EL (cell line): ENCODE results near the gene JSRP1.

Experiments used
- DNase-seq: peaks from one replicate; pipeline ENCODE4 v3.0.0-alpha.2; 2016

Gene JSRP1, protein sequence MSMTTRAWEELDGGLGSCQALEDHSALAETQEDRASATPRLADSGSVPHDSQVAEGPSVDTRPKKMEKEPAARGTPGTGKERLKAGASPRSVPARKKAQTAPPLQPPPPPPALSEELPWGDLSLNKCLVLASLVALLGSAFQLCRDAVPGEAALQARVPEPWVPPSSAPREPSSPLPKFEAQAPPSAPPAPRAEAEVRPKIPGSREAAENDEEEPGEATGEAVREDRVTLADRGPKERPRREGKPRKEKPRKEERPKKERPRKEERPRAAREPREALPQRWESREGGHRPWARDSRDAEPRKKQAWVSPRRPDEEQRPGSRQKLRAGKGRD

DNA sequence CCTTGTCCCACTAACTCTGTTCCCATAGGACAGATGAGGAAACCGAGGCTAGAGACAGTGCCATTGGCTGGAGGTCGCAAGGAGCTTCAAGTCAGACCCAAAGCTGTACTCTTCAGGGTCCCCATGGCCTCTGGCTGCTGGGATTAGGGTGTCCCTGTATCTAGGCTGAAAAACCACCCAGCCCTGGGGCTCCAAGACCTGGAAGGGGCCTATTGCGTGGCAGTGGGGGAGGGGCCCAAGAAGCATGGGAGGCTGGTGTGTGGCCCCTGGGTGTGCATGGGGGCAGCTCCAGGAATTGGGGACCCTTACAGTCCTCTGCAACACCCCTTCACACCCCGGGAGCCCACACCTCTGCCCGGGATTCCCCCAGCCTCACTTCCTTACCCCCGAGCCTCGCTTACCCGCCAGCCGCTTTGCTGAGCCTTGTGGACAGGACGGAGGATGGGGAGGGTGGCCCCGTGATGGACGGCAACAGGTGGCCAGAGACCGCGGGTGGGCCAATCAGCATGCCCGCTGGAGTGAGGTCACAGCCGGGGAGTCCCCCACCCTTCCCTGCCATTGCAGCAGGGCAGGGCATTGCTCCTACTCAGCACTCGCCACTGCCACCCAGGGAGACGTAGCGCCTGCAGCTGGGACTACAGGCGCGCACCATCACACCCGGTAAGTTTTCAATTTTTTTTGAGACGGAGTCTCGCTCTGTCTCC is at the start of gene JSRP1:
Gene JSRP1 (minus strand): TSS at position 436 of the 704 bp plus-strand sequence. CDS start 1,103 bp downstream, outside the sequence.
- DNase-seq = no peak

DNA sequence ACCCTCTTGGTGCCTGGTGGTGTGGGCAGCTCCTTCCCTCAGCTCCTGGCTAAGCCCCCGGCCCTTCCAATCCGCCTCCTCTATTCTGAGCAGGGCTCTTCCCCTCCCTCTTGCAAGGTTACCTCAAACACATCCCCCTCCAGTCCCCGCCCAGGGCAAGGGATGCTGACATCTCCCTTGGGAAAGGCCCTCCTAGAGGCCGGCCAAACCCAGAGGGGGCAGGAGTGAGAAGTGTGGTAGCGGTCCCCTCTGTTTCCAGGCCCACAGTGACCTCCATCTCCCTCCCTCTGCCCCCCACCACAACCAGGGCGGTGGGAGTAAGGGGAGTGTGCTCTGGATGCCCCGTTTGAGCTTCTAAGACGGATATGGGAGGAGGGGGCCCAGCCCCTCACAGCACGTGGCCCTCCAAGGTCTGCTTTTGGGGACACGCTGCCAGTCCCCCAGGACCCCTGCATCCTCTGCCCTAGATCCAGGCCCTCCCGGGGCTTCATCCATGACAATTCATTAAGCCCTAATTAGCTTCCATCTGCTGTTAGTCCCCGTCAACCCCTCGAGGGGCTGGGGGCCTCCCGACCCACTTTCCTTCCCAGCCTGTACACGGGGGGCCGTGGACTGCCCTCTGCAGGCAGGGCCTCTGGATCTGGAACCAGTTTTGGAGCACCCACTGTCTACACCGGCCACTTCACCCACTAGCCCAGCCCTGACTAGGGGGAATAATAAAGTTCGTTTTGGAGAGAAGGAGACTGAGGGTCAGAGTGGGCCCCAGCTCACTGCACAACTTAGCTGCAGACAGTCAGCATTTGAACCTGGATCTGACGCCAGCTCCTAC is 49.4 kb upstream of the JSRP1 start:
- DNase-seq = no peak

DNA sequence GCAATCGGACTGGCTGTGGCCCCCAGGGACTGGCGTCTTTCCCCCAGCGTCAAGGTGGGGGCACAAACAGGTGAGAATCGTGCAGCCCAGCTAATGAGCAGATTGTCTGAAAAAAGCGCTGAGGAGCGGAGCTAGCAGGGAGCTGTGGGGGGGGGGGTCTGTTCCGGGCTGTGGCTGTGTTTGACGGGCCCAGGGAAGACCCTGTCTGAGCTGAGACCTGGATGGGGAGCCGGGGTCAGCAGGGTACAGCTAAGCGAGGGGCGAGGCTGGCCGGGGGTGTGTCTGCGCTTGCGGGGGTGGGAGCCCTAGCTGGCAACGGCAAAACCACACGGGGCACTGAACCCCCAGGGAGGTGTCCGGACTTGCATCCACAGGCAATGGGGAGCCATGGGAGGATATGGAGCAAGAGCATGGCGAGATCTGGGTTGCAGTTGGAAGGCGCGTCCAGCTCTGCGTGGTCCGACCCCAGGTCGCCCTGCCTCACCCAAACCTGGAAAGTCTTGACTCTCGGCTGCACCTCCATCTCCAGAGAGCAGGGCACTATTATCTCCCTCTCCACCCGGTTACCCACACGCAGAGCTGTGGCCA is 47.1 kb upstream of the JSRP1 start:
- DNase-seq = no peak

DNA sequence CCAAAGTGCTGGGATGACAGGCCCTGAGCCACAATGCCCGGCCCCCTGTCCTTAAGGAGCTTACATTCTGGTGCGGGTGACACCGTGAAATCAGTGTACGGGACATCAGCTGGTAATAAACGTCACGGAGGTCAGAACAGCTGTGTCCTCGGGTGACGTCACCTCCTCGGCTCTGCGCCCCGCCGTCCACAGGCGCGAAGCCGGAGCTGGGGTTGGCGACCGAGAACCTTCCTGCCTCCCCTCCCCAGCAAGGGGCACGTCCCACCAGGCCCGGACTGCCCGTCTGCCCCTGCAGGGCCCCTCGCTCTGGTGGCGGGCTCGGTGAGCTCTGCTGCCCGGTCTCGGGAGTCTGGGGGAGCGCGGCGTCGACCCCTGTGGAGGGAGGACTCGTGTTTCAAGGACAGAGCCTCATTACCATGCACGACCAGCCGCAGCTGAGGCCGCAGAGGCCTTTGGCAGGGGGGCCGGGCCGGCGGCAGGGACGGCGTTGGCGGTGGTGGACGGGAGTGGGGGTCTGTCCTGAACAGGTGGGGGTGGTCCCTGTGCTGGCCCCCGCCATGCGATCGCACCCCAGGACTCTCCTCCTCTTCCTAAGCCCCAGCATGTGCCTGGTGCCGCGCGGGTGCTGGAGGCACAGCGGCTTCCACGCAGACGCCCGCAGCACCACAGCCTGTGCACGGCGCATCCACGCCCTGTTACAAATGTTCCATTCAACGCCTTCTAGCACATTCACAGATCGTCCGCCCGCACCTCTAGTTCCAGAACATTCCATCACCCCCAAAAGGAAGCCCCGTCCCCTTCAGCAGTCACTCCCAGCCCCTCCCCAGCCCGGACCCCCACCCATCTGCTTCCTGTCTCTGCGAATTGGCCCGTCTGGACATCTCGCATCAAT is 46.3 kb upstream of the JSRP1 start:
- DNase-seq = peak; percentile 29

DNA sequence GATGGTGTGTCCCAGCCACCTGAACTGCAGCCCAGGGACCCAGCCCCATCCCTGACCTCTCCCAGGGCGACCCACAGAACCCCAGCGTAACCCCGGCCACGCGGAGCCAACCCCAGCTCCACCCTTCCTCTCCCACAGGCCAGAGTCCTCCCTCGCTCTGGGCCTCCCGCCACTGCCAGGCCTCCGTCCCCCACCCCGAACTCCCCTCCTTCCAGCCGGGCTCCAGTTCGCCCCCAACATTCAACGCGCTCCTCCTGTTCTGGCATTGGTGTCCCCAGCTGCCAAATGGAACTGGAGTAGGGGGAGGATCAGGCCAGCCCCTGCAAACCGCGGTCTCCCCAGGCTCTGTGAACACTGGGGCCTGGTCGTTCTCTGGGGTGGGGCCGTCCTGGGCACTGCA is 44.3 kb upstream of the JSRP1 start:
- DNase-seq = no peak

DNA sequence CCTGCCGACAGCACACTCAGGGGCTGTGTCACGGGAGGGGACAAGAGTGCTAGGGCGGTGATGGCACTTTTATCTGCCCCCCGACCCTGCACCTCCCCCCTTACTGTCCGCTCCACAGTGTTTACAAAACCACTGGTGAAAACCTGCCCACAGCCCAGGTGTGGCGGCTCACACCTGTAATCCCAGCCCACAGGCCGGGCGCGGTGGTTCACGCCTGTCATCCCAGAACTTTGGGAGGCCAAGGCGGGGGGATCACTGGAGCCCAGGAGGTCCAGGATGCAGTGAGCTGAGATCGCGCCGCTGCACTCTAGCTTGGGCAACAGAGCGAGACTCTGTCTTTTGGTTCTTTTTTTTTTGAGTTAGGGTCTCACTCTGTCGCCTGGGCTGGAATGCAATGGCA is 39.9 kb upstream of the JSRP1 start:
- DNase-seq = no peak

DNA sequence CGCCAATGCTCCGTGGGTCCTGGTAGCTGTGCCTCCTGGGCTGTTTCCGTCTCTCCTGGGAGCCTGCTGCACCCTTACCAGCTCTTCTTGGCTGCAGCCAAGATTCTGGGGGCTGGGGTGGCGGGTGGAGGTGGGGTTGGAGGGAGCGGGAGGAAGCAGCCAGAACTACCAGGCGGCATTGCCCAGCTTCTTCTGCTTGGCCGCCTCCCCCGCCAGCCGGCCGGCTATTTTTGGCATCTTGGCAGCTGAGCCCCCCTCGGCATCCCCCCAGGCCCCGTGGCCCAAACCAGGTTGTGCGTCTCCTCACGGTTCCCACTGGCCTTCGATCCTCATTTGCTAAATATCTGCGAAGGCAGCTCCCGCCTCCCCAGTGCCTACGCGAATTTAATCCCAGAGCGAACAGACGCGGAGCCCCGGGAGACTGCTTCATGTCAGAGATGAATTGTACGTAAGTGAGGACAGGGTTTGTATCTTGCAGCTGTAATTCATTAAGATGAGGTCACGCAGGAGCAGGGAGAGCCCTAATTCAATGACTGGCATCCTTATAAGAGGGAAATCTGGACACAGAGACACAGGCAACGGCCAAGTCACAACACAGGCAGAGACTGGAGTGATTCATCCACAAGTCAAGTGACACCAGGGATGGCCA is 38.6 kb upstream of the JSRP1 start:
- DNase-seq = peak; percentile 69

DNA sequence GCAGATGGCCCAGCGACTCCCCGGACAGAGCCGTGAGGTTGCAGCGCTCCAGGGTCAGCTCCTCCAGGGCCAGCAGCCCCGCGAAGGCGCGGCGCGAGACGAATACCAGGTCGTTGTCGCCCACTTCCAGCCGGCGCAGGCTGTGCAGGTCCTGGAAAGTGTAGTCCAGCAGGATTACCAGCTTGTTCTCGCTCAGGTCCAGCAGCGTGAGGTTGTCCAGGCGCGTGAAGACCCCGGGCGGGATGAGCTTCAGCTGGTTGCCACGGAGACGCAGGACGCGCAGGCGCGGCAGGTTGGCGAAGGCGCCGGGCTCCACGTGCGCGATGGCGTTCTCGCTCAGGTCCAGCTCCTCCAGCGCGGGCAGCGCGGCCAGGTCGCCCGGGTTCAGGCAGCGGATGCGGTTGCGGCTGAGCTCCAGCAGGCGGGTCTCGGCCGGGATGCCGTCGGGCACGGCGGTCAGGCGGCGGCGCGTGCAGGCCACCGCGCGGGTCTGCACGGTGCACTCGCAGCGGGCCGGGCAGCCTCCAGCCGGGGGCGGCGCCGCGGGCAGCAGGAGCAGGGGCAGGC is 35.1 kb upstream of the JSRP1 start:
- DNase-seq = no peak

DNA sequence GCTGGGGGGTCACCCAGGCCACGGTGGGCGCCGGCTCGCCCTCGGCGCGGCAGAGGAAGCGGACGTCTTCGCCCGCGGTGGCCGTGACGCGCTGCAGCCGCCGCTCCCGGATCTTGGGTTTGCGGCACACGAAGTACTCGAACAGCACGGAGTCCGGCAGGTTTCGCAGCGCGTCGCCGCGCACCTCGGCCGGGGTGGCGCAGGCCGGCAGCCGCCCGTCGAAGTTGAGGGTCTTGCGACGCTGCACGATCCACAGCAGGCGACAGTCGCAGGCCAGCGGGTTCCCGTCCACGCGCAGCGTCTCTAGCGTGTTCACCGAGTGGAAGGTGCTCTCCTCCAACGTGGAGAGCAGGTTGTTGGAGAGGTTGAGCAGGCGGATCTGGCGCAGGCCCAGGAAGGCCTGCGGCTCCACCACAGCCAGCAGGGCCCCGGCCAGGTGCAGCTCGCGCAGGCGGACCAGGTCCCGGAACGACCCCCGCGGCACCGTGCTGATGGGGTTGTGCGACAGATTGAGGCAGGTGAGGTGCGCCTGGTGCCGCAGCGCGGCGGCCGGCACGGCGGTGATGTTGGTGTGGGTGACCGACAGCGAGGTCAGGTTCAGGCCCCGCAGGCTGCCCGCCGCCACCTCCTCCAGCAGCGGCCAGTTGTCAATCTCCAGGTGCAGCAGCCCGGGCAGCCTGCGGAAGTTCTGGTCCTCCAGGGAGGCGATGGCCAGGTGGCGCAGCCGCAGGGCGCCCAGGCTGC is 34.4 kb upstream of the JSRP1 start:
- no peak for DNase-seq

DNA sequence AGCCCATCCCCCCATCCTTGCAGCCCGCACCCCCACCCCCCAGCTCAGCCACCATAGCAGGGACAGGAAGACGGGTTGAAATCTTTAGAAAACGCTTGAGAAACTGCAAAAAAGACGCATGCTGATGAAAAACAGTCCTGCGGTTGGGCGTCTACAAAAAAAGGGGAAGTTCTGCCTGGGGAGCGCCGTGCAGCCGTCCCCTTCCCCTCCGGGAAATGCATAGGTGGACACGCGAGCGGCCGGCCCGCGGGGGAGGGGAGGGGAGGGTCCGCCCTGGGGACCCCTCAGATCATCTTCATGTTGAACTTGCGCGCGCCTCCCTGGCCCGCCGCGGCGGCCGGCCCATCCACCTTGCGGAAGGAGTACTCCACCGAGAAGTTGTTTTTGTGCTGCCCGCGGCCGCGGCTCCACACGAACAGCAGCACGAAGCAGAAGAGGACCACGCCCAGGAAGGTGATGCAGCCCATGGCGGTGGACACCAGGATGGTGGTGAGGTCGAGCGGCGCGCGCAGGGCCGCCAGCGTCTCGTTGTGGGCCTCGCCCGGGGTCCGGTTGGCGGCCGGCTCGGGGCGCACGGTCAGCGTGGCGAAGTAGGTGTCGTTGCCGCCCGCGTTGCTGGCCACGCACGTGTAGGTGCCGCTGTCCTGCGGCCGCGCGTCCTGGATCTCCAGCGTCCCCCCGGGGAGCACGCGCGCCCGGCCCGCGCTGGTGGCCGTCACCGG is 33.7 kb upstream of the JSRP1 start:
- DNase-seq = no peak

DNA sequence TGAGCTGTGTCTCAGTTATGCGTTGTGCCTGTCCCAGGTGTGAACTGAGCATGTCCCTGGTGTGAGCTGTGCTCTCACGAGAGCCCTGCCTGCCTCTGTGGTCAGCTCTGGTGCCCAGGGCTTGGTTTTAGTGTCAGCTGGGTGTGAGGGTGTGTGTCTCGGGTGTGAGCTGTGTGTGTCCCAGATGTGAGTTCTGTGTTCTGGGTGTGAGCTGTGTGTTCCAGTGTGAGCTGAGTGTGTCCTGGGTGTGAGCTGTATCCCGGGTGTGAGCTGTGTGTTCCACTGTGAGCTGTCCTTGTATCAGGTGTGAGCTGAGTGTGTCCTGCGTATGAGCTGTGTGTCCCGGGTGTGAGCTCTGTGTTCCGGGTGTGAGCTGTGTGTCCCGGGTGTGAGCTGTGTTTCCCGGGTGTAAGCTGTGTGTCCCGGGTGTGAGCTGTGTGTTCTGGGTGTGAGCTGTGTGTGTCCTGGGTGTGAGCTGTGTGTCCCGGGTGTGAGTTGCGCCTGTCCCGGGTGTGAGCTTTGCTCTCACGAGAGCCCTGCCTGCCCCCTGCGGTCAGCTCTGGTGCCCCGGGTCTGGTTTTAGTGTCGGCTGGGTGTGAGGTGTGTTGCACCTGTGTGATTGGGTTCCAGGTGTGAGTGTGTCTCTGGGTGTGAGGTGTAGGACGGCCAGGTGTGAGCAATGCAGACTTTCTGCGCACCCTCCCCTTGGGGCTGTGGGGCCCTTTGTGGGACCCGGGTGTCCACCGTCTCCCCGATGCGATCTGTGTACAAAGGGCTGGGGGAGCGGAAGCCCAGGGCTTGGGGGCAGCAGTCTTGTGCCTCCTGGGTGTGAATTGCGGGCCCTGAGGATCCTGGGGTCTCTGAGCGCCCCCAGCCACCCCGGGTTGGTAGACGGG is 32.8 kb upstream of the JSRP1 start:
- DNase-seq = no peak

DNA sequence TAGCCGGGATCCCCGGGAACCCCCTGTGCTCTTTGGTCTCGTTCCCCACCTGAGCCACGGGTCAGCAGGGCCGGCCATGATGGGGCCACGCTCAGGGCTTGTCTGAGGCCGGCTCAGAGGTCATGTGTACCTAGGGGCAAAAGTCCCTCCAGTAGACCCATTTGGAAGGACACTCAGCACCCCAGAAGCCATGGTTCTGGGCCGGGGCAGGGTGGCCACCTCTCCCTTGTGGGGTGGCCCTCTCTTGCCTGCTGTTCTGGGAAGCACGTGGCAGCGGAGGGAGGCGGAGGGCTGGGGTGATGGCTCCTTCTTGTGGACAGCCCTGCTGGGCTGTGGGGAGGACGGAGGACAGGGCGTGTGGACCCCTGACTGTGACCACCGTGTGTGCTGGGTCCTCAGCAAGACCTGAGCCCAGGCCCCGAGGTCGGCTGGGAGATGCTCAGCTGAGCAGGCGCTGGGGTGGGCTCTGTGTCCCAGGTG is 32.2 kb upstream of the JSRP1 start:
- DNase-seq = no peak

DNA sequence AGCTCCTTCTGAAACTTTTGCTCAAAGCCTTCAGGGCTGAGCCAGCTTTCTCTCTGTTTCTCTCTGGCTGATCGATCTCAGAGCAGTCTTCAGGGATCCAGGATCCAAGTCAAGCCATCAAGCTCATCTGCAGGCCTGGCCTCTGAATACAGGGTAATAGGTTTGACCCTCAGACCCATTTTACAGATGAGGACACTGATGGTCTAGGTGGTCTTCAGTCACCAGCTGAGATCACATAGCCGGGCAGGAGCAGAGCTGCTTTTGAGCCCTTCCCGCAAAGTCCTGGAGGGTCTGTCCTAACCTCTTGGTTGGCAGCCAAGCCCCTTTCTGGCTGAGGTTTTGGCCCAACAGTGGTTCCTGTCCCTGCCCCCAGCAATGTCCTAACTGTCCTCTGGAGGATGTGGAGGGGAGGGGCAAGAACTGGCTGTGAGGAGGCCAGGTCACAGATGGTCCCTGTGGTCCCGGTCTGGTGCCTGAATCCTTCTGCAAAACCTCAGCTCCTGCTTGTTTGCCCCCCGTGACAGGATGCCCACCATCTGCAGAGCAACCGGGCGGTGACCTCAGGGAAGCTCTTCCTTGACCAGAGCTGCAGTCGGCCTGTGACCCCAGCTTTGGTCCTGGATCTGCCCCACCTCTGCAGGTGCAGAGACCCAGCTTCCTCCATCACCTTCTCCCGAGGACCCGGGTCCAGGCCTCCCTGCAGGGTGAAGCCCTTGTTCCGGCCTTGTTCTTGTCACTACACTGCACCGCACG is 31.5 kb upstream of the JSRP1 start:
- DNase-seq = no peak

DNA sequence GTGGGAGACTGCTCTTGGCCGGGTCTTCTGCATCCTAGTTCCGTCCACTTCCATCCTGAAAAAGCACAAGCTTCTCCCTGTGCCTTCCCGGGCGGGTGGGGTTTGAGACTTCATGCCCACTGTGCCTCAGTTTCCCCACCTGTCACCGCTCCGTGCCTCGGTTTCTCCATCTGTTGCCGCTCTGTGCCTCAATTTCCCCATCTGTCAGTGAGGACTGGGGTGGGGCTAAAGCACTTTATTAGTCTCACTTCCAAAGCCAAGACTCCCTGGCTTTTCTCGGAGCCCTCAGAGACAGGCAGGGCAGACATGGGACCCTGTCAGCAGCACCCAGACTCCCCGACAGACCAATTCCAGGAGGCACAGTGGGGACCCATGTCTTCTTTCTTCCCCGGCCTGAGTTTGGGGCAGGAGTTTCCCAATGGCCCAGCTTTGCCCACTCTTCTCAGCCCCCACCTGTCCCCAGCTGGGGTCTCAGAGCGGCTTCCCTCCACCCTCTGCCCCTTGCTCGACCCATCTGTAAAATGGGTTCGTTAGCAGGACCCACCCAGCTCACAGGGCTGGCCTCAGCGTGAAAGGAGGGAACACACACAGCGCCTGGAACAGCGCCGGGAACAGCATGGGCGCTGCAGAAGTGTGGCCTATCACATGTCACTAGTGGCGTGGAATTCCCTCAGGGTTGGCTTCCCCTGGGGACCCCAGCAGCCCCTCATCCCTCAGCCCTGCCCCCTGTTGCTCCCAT is 30.4 kb upstream of the JSRP1 start:
- no peak for DNase-seq

DNA sequence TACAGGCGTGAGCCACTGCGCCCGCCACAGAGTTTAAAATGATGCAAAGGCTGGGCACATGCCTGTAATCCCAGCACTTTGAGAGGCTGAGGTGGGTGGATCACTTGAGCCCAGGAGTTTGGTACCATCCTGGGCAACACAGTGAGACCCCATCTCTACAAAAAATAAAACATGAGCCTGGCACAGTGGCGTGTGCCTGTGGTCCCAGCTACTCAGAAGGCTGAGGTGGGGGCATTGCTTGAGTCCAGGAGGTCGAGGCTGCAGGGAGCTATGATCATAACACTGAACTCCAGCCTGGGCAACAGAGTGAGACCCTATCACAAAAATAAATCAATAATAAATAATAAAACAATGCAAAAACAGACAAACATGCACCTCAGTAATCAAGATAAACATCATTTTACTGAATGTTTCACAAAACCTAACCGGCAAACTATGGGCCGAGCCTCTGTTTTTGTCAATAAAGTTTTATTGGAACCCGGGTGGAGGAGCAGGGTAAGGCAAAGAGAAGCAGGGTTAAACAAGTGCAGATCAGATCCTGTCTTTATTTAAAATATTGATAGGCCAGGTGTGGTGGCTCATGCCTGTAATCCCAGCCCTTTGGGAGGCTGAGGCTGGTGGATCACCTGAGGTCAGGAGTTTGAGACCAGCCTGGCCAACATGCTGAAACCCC is 27.8 kb upstream of the JSRP1 start:
- no peak for DNase-seq

DNA sequence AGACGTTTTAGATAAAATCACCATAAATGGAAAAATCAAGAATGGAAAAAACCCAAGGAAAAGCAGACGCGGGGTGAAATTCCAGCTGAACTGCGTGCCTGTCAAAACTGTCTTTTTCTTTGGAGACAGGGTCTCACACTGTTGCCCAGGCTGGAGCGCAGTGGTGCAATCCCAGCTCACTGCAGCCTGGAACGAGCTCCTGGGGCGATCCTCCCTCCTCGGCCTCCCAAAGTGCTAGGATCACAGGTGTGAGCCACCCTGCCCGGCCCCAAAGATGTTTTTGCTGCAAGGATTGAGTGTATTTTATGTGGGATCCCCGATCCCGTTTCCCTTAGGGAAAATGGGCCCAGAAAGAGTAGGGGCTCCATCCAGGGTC is 26.6 kb upstream of the JSRP1 start:
- no peak for DNase-seq
